ENCODE data around the gene REPS2.

Gene REPS2

GRCh38 chrX:17038277-17038676 is 91.8 kb downstream of the REPS2 start:
- DNase-seq = no peak

GRCh38 chrX:17038681-17039161 is 92.3 kb downstream of the REPS2 start:
- DNase-seq = no peak

- DNase-seq = no peak
These were observed 93.4 kb downstream of the REPS2 start for GRCh38 chrX:17039826-17040225.

- DNase-seq = no peak
These were observed 94.3 kb downstream of the REPS2 start for GRCh38 chrX:17040711-17041110.

GRCh38 chrX:17042037-17042436 is 95.6 kb downstream of the REPS2 start:
- DNase-seq = peak; percentile 78 to 81

GRCh38 chrX:17046478-17047097 is 100.1 kb downstream of the REPS2 start:
- DNase-seq = peak; percentile 77 to 93

- no peak for DNase-seq
These were observed 100.8 kb downstream of the REPS2 start for GRCh38 chrX:17047224-17047623.

- no peak for DNase-seq
These were observed 105.8 kb downstream of the REPS2 start for GRCh38 chrX:17052210-17052609.

GRCh38 chrX:17052793-17053192 is 106.3 kb downstream of the REPS2 start:
- DNase-seq = peak; percentile 10 to 60

GRCh38 chrX:17053502-17053901 is 107.0 kb downstream of the REPS2 start:
- no peak for DNase-seq

GRCh38 chrX:17056868-17057608 is 110.6 kb downstream of the REPS2 start:
- peak in 1 of 2 experiments; percentile 1 for DNase-seq

- no peak for DNase-seq
These were observed 115.6 kb downstream of the REPS2 start for GRCh38 chrX:17062065-17062464.

- DNase-seq = no peak
These were observed 118.6 kb downstream of the REPS2 start for GRCh38 chrX:17065100-17065499.

- DNase-seq = no peak
These were observed 121.1 kb downstream of the REPS2 start for GRCh38 chrX:17067534-17067933.

GRCh38 chrX:17072301-17072700 is 125.8 kb downstream of the REPS2 start:
- DNase-seq = no peak

GRCh38 chrX:17072721-17073230 is 126.3 kb downstream of the REPS2 start:
- no peak for DNase-seq

- DNase-seq = no peak
These were observed 128.5 kb downstream of the REPS2 start for GRCh38 chrX:17075004-17075403.

GRCh38 chrX:17077361-17077760 is 130.9 kb downstream of the REPS2 start:
- DNase-seq = no peak

- DNase-seq = no peak
These were observed 131.7 kb downstream of the REPS2 start for GRCh38 chrX:17078031-17078720.

GRCh38 chrX:17081511-17081910 is 135.1 kb downstream of the REPS2 start:
- DNase-seq = peak; percentile 46 to 67

- peak; percentile 4 to 35 for DNase-seq
These were observed 135.5 kb downstream of the REPS2 start for GRCh38 chrX:17081968-17082367.

- DNase-seq = peak; percentile 66 to 70
These were observed 136.4 kb downstream of the REPS2 start for GRCh38 chrX:17082831-17083230.

- DNase-seq = no peak
These were observed 139.9 kb downstream of the REPS2 start for GRCh38 chrX:17086317-17086716.

GRCh38 chrX:17095161-17095560 is 148.7 kb downstream of the REPS2 start:
- no peak for DNase-seq
